ELR (cell line): Measurements from ENCODE around the gene TAS2R10.
"Not testable (repeated sequence)": the region's sequence is repeated elsewhere in the genome, so short reads cannot be mapped to it uniquely, and the experiment has no call there.

ENCODE experiments used
- DNase-seq: peaks from one replicate; pipeline ENCODE4 v3.0.0-alpha.2; 2015; ENCODE audit warnings: low read depth

The TAS2R10 gene, protein sequence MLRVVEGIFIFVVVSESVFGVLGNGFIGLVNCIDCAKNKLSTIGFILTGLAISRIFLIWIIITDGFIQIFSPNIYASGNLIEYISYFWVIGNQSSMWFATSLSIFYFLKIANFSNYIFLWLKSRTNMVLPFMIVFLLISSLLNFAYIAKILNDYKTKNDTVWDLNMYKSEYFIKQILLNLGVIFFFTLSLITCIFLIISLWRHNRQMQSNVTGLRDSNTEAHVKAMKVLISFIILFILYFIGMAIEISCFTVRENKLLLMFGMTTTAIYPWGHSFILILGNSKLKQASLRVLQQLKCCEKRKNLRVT

DNA sequence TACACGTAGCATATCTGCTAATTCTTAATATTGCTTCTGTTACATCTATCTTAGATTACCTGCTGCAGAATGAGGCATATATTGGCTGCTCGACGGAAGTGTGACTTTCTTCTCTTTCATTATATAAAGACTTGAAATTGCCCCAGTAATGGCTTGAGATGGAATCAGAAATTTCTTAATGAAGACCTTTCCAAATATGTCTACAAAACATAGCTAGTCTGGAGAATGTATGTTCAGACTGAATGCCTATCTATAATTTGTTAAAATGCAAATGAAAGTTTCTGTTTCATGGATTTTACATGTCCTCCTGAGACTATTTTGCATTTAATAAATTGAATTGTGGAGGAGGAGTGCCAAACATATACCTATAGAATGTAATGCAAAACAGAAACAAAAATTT is at the start of gene TAS2R10:
Gene TAS2R10, minus strand, starts transcription at position 101 of the 400 bp plus-strand sequence. Its CDS starts 89 bp downstream, at position 12.
- DNase-seq, result no peak

GRCh38 chr12:10873378-10873777 is 47.2 kb upstream of the TAS2R10 start:
- DNase-seq, result no peak

- no peak for DNase-seq
These were observed 41.2 kb upstream of the TAS2R10 start for GRCh38 chr12:10867381-10867780.

DNA sequence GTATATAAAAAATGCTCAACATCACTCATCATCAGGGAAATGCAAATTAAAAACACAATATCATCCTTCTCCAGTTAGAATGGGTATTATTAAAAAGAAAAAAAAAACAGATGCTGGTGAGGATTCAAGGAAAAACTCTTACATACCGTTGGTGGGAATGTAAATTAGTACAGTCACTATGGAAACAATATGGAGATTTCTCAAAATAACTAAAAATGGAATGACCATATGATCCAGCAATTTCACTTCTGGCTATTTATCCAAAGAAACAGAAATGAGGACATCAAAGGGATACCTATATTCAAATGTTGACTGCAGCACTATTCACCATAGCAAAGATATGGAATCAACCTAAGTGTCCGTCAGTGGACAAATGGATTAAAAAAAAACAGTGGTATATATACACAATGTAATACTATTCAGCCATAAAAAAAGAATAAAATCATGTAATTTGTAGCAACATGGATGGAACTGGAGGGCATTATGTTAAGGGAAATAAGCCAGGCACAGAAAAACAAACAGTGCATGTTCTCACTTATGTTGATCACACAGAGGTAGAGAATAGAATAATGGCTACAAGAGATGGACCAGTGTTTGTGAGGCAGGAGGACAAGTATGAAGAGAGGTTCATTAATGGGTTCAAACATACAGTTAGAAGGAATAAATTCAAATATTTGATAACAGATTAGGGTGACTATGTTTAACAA is 37.5 kb upstream of the TAS2R10 start:
- DNase-seq, result no peak

- peak; percentile 20 for DNase-seq
These were observed 35.2 kb upstream of the TAS2R10 start for GRCh38 chr12:10861366-10861765.

GRCh38 chr12:10855807-10856206 is 29.6 kb upstream of the TAS2R10 start:
- DNase-seq, result no peak

DNA sequence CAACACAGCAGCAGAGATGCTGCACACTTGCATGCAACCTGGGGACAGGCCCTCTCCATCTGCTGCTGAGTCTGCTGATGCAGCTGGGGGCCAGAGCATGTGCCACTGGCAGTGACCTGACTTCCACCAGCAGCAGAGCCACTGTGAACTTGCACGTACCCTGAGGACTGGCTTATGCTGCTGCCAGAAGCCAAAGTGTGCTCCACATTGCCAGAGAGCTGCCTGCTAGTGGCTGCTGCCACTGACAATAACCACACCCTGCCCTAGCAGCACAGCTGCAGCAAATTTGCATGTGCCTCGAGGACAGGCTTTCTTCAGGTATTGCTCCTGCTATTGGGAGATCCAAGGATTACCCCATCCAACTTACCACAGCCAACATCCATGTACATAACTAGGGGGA is 27.6 kb upstream of the TAS2R10 start:
- DNase-seq, result no peak

DNA sequence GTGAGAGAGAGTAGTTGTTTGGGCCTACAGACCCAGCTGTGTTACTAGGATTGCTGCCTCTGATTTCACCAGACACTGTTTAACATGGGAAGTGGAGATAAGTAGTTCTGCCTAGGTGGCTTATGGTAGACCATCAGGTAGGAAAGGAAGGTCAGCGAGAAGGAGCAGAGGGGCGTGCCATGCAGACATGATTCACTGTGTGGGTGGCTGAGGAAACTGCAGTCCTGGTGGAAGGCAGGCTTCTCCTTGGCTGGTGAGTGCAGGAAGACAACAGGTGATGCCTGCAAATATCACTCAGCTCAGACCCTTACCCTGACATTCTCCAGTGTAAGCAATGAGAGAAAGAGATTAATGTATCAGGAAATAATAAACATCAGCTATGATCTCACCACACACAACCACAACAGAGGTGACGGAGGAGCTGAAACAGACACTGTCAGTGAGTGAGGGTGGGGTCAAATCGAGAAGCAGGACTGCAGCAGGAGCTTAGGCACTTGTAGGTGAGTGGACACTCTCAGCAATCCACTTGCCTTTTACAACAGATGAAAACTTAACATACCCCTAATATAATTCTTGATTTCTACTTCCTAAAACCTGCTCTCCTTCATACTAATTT is 25.2 kb upstream of the TAS2R10 start:
- no peak for DNase-seq

- DNase-seq, result no peak
These were observed 23.3 kb upstream of the TAS2R10 start, which contains the start of gene PRR4 for GRCh38 chr12:10849425-10849878. PRR4 (minus strand) TSS chr12:10849475; CDS start chr12:10849437, 38 bp downstream.

DNA sequence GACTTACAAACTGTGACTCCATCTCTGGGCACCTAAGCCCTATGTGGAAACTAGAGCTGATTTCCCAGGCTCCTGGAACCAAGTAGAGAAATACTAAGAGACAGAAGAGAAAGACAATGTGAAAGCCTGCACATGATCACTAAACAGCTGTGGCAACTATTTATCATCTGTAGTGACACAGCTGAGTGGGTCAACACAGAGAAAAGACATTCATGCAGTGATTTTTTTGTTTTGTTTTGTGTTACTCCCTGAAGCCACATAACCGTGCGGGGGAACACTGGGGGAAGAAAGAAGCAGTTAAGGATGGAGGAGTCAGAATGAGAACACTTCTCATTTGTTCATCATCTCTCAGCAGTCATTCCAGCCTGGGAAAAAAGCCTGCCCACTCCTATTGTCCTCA is 21.6 kb upstream of the TAS2R10 start:
- DNase-seq, result no peak

GRCh38 chr12:10842862-10843261 is 16.7 kb upstream of the TAS2R10 start:
- DNase-seq, result no peak

GRCh38 chr12:10838461-10838860 is 12.3 kb upstream of the TAS2R10 start:
- no peak for DNase-seq

GRCh38 chr12:10829994-10830393 is 3.8 kb upstream of the TAS2R10 start:
- DNase-seq, result no peak

GRCh38 chr12:10824957-10825356 is 1.2 kb downstream of the TAS2R10 start:
- no peak for DNase-seq

DNA sequence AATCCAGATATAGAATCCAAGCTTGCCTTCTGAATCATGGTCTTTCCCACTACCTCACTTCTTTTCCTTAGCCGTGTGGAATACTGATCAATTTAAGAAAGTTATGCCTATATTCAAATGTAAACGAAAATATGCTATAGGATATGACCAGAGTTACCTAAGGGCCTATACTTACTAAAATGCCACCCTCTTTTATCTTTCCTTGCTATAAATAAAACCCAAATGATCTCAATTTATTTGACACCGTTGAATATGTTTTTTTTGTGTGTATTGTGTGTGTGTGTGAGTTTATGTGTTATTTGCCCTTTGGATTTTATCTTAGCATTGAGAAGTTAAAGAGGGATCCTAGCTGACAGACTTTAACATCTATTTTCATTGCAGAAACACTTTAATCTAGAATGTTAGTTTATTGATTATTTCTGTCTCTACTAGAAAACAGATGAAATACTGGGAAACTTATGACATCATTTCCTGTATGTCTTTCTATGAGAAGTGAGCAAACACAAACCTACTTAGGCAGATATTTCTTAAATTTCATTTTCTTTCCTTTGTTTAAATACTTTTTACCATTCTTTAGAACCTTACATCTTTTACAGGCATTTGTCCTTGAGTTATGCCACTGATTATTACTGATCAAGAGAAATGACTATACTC is 14.1 kb downstream of the TAS2R10 start:
- no peak for DNase-seq

GRCh38 chr12:10810068-10810467 is 16.1 kb downstream of the TAS2R10 start, which contains the start of gene TAS2R9:
TAS2R9 (minus strand) TSS chr12:10810168; CDS start chr12:10810075, 93 bp downstream.
- no peak for DNase-seq

DNA sequence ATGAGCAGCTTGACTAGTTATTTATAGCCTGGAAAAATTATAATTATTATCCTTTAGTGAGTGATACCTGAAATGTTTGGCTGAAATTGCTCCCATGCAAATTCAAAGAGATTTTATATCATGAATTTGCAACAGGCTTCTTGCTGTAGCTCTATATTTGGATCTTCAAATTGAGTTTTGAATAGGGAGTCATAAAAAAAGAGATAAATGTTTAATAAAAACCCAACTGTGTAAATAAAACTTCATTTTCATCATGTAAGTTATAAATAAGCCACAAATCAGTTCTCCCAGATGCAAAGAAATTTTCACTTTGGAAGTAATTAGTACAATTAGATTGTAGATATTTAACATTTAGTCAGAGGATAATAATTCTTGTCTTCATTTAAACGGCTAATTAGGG is 19.0 kb downstream of the TAS2R10 start, which contains the start of gene TAS2R8:
Gene TAS2R8, minus strand, starts transcription at position 101 of the 400 bp plus-strand sequence. CDS start 306 bp downstream, outside the sequence.
- no peak for DNase-seq

GRCh38 chr12:10802587-10802986 is 23.6 kb downstream of the TAS2R10 start, which contains the start of gene TAS2R7:
TAS2R7 (minus strand) TSS chr12:10802627; CDS start chr12:10802570, 57 bp downstream.
- no peak for DNase-seq

- DNase-seq, result no peak
These were observed 24.4 kb downstream of the TAS2R10 start for GRCh38 chr12:10801741-10802140.

- DNase-seq, result no peak
These were observed 31.9 kb downstream of the TAS2R10 start for GRCh38 chr12:10794222-10794621.

GRCh38 chr12:10791769-10792168 is 34.4 kb downstream of the TAS2R10 start:
- not testable (repeated sequence) for DNase-seq

- DNase-seq, result no peak
These were observed 42.9 kb downstream of the TAS2R10 start for GRCh38 chr12:10783252-10783651.
